Body of pancreas (tissue), 4 donors: Measurements from ENCODE around the gene SLC28A1. TPM values are rescaled to one million over a fixed set of nuclear protein-coding genes. Genes with fewer than 3 reads are reported as not detected.
"Not testable (repeated sequence)": the region's sequence is repeated elsewhere in the genome, so short reads cannot be mapped to it uniquely, and the experiment has no call there.

ENCODE experiments used
- ATAC-seq: fragments of 150-250 bp; one replicate; pipeline ENCODE4 v1.9.1; 2016
- DNase-seq, 4 donors: peaks; one replicate each; pipeline ENCODE4 v3.0.0-alpha.2; 2019
- H3K27ac ChIP-seq, 4 donors: fragments of 200-600 bp; sonication (generic); 1 replicate in 3 of 4; 2 replicates in 1 of 4; pipeline versions ENCODE4 v1.5.1 to v1.6.1; 2016 to 2019; ENCODE audit warnings: mild to moderate bottlenecking in 1 of 4, mixed read lengths in 1 of 4, moderate library complexity in 1 of 4
- H3K27me3 ChIP-seq, 2 donors: fragments of 200-600 bp; sonication (generic); one replicate each; pipeline ENCODE4 v1.6.0; 2016; ENCODE audit warnings: mild to moderate bottlenecking in 1 of 2
- H3K36me3 ChIP-seq, 2 donors: fragments of 200-600 bp; sonication (generic); replicated peaks in 1 of 2; 2 replicates each; pipeline ENCODE4 v1.5.1; 2016; ENCODE audit warnings: low read depth in 2 of 2; ENCODE audit not compliant: insufficient read depth in 1 of 2
- H3K4me1 ChIP-seq: fragments of 200-600 bp; sonication (generic); one replicate; pipeline ENCODE4 v1.6.0; 2016
- H3K4me3 ChIP-seq, 2 donors: fragments of 200-600 bp; sonication (generic); 1 replicate in 1 of 2; 2 replicates in 1 of 2; pipeline ENCODE4 v1.5.1; 2016 to 2019
- H3K9me3 ChIP-seq, 3 donors: fragments of 200-600 bp; sonication (generic); 1 replicate in 2 of 3; 2 replicates in 1 of 3; pipeline ENCODE4 v1.5.1; 2016
- CTCF ChIP-seq, 7 experiments: fragments of 450-650 bp in 4 of 7; fragments of 200-600 bp in 3 of 7; sonication (generic) in 3 of 7; IDR thresholded peaks; one replicate each; pipeline ENCODE4 v1.5.1; 2016 to 2019; ENCODE audit warnings: antibody characterized with exemption in 7 of 7
- POLR2A ChIP-seq, 3 donors: fragments of 450-650 bp; IDR thresholded peaks; one replicate each; pipeline ENCODE4 v1.6.1; 2016; ENCODE audit warnings: antibody characterized with exemption in 3 of 3, mild to moderate bottlenecking in 2 of 3
- WGBS, 2 donors: methylation state at CpG; one replicate each; pipeline ENCODE4 v1.1.5; 2017; 5-methylcytosine and 5-hydroxymethylcytosine counted together
- intact Hi-C: fragments of 100-400 bp; cut with DNase I; formaldehyde crosslinking; loops from one replicate; pipeline ENCODE4 v1.15.1; 2023
- total RNA-seq, 2 donors: library from RNA; depleted of rRNA; stranded (reverse); fragments of >200 nt; gene quantifications; one replicate each; pipeline ENCODE4 v1.1.0, GENCODE V29; 2016

SLC28A1 gene
- total RNA-seq, 2 donors from 2014 or later: 0.26 TPM; not detected in 1

GRCh38 chr15:84985158-84985557, 100.7 kb downstream of the SLC28A1 start:
- no peaks in the 10 kb centered on the region for H3K27me3 ChIP-seq
- no peak for TF ChIP-seq CTCF (IDR thresholded peaks at IDR 0.05)
- no peak for TF ChIP-seq POLR2A (IDR thresholded peaks at IDR 0.05)
- no peak for ATAC-seq
- no peak for DNase-seq
- H3K4me3 ChIP-seq: no peak overlapping the region
- H3K27ac ChIP-seq: no peak overlapping the region
- WGBS, 2 donors: 26 to 43% methylated on average over 2 of the region's 2 CpGs
- H3K4me1 ChIP-seq: peaks cover 26% of the 10 kb centered on the region
- no peaks in the 10 kb centered on the region for H3K36me3 ChIP-seq
- intact Hi-C loops: no loop called here
- H3K9me3 ChIP-seq: no peaks in the 10 kb centered on the region

- ATAC-seq, H3K27me3 ChIP-seq, DNase-seq, H3K36me3 ChIP-seq, H3K4me3 ChIP-seq, intact Hi-C loops, H3K9me3 ChIP-seq, H3K27ac ChIP-seq: not testable (repeated sequence)
- peaks cover 36% of the 10 kb centered on the region for H3K4me1 ChIP-seq
- WGBS, 2 donors: 94% methylated on average over 9 of the region's 9 CpGs
These were observed 102.9 kb downstream of the SLC28A1 start for GRCh38 chr15:84987351-84987750.

- Histone ChIP-seq H3K4me1 (peaks cover 41% of the 10 kb centered on the region), H3K27me3 (no peaks in the 10 kb centered on the region), H3K27ac (no peak overlapping the region), H3K36me3 (no peaks in the 10 kb centered on the region), H3K9me3 (no peaks in the 10 kb centered on the region), H3K4me3 (no peak overlapping the region)
- DNase-seq: no peak
- intact Hi-C loops: no loop called here
- ATAC-seq: no peak
- WGBS, 2 donors: 75 to 77% methylated on average over 3 of the region's 3 CpGs
- TF ChIP-seq CTCF (IDR thresholded peaks at IDR 0.05) (no peak), POLR2A (IDR thresholded peaks at IDR 0.05) (no peak)
These were observed 103.6 kb downstream of the SLC28A1 start for GRCh38 chr15:84987949-84988624.

GRCh38 chr15:84988909-84989644, 104.6 kb downstream of the SLC28A1 start:
- Histone ChIP-seq H3K4me3 (no peak overlapping the region), H3K4me1 (peaks cover 37% of the 10 kb centered on the region), H3K27me3 (no peaks in the 10 kb centered on the region), H3K36me3 (no peaks in the 10 kb centered on the region), H3K27ac (no peak overlapping the region), H3K9me3 (no peaks in the 10 kb centered on the region)
- no peak for TF ChIP-seq POLR2A (IDR thresholded peaks at IDR 0.05)
- no peak for TF ChIP-seq CTCF (IDR thresholded peaks at IDR 0.05)
- intact Hi-C loops: no loop called here
- ATAC-seq (no peak), DNase-seq (no peak)
- WGBS, 2 donors: 73 to 75% methylated on average over 2 of the region's 2 CpGs

GRCh38 chr15:84990507-84990906, 106.0 kb downstream of the SLC28A1 start:
- ATAC-seq: no peak
- H3K36me3 ChIP-seq: no peaks in the 10 kb centered on the region
- 83 to 89% methylated on average over 1 of the region's 1 CpG for WGBS, 2 donors
- intact Hi-C loops: no loop called here
- no peaks in the 10 kb centered on the region for H3K27me3 ChIP-seq
- no peak for TF ChIP-seq CTCF (IDR thresholded peaks at IDR 0.05)
- TF ChIP-seq POLR2A (IDR thresholded peaks at IDR 0.05): no peak
- H3K4me3 ChIP-seq: no peak overlapping the region
- H3K27ac ChIP-seq: no peak overlapping the region
- H3K4me1 ChIP-seq: peaks cover 31% of the 10 kb centered on the region
- H3K9me3 ChIP-seq: no peaks in the 10 kb centered on the region
- no peak for DNase-seq
